SW480 (cell line): ENCODE results near the gene PACSIN1.

Source experiments
- DNase-seq: peaks from one replicate; pipeline ENCODE4 v3.0.0-alpha.2; 2016; ENCODE audit warnings: low spot score

The PACSIN1 gene

GRCh38 chr6:34514593-34515472 lies 49.0 kb downstream of the PACSIN1 start:
- DNase-seq: no peak

- no peak for DNase-seq
Measured at GRCh38 chr6:34515473-34516387, 49.9 kb downstream of the PACSIN1 start.

- no peak for DNase-seq
Measured at GRCh38 chr6:34516391-34517324, 50.8 kb downstream of the PACSIN1 start.

- DNase-seq: no peak
Measured at GRCh38 chr6:34517461-34517881, 51.6 kb downstream of the PACSIN1 start.

- no peak for DNase-seq
Measured at GRCh38 chr6:34517966-34518365, 52.1 kb downstream of the PACSIN1 start.

- DNase-seq: no peak
Measured at GRCh38 chr6:34518669-34519365, 52.9 kb downstream of the PACSIN1 start.

GRCh38 chr6:34519971-34520644 lies 54.2 kb downstream of the PACSIN1 start:
- DNase-seq: no peak

- DNase-seq: no peak
Measured at GRCh38 chr6:34520645-34521462, 55.0 kb downstream of the PACSIN1 start.

- no peak for DNase-seq
Measured at GRCh38 chr6:34521463-34522285, 55.8 kb downstream of the PACSIN1 start.

- DNase-seq: no peak
Measured at GRCh38 chr6:34522761-34523160, 56.9 kb downstream of the PACSIN1 start.

- DNase-seq: no peak
Measured at GRCh38 chr6:34523441-34524206, 57.7 kb downstream of the PACSIN1 start.

GRCh38 chr6:34524499-34524898 lies 58.6 kb downstream of the PACSIN1 start:
- DNase-seq: no peak

GRCh38 chr6:34524971-34525370 lies 59.1 kb downstream of the PACSIN1 start:
- no peak for DNase-seq

GRCh38 chr6:34525431-34526175 lies 59.7 kb downstream of the PACSIN1 start:
- no peak for DNase-seq

GRCh38 chr6:34526241-34526972 lies 60.5 kb downstream of the PACSIN1 start:
- DNase-seq: no peak

- peak; percentile 83 for DNase-seq
Measured at GRCh38 chr6:34526992-34527728, 61.3 kb downstream of the PACSIN1 start.
